GM23338 (cell line): ENCODE data around the gene DTD2. TPM values are rescaled to one million over a fixed set of nuclear protein-coding genes. Genes with fewer than 3 reads are reported as not detected.
A peak's percentile ranks its signal among the peaks of the same experiment; 100 is the strongest.

Source experiments
- ATAC-seq: fragments of 200-7000 bp; cut with Tn5 transposase; 3 replicates; pipeline ENCODE4 v1.9.1; 2020
- DNase-seq: peaks from one replicate; pipeline ENCODE4 v3.0.0-alpha.2; 2015; ENCODE audit warnings: low spot score
- H2AFZ ChIP-seq: fragments of 200-600 bp; sonication (generic); 2 replicates; pipeline ENCODE4 v1.8.0; 2016; ENCODE audit warnings: antibody characterized with exemption, mild to moderate bottlenecking, moderate library complexity
- H3F3A ChIP-seq: fragments of 200-600 bp; sonication (generic); replicated peaks from 2 replicates; pipeline ENCODE4 v1.8.0; 2017; ENCODE audit warnings: antibody characterized with exemption, mixed run types, low read depth
- H3K27ac ChIP-seq: fragments of 200-600 bp; sonication (generic); 2 replicates; pipeline ENCODE4 v1.6.1; 2016; ENCODE audit warnings: low read depth
- H3K27me3 ChIP-seq: fragments of 200-600 bp; sonication (generic); 2 replicates; pipeline ENCODE4 v1.8.0; 2016; ENCODE audit warnings: mild to moderate bottlenecking, mixed run types, moderate library complexity; ENCODE audit not compliant: insufficient read depth
- H3K36me3 ChIP-seq: fragments of 200-600 bp; sonication (generic); 2 replicates; pipeline ENCODE4 v1.8.0; 2016; ENCODE audit warnings: mild to moderate bottlenecking; ENCODE audit not compliant: insufficient read depth
- H3K4me1 ChIP-seq: fragments of 200-600 bp; sonication (generic); 2 replicates; pipeline ENCODE4 v1.8.0; 2016; ENCODE audit warnings: mild to moderate bottlenecking, moderate library complexity; ENCODE audit not compliant: insufficient read depth
- H3K4me2 ChIP-seq: fragments of 200-600 bp; sonication (generic); 2 replicates; pipeline ENCODE4 v1.7.1; 2017; ENCODE audit warnings: mixed run types
- H3K4me3 ChIP-seq: fragments of 200-600 bp; sonication (generic); 2 replicates; pipeline ENCODE4 v1.6.1; 2016; ENCODE audit warnings: mixed run types
- H3K79me2 ChIP-seq: fragments of 200-600 bp; sonication (generic); replicated peaks from 2 replicates; pipeline ENCODE4 v1.8.0; 2017; ENCODE audit warnings: mild to moderate bottlenecking; ENCODE audit not compliant: insufficient read depth
- H3K9me2 ChIP-seq: fragments of 200-600 bp; sonication (generic); 2 replicates; pipeline ENCODE4 v1.8.0; 2017; ENCODE audit not compliant: insufficient read depth
- H4K20me1 ChIP-seq: fragments of 200-600 bp; sonication (generic); replicated peaks from 2 replicates; pipeline ENCODE4 v1.8.0; 2017; ENCODE audit warnings: mild to moderate bottlenecking; ENCODE audit not compliant: insufficient read depth
- H3K27ac Mint-ChIP-seq: 2 replicates; pipeline ENCODE4 v1.8.0; 2020; ENCODE audit warnings: inconsistent platforms, mild to moderate bottlenecking, moderate library complexity, mixed read lengths
- H3K27me3 Mint-ChIP-seq: 3 replicates; pipeline ENCODE4 v1.8.0; 2022; ENCODE audit warnings: low read depth, mild to moderate bottlenecking, moderate library complexity, mixed read lengths, inconsistent platforms; ENCODE audit not compliant: insufficient read depth, poor library complexity
- H3K36me3 Mint-ChIP-seq: 3 replicates; pipeline ENCODE4 v1.8.0; 2021; ENCODE audit warnings: low read depth, mild to moderate bottlenecking, inconsistent platforms, moderate library complexity, mixed read lengths
- H3K4me1 Mint-ChIP-seq: 3 replicates; pipeline ENCODE4 v1.8.0; 2020; ENCODE audit warnings: mild to moderate bottlenecking, inconsistent platforms, mixed read lengths
- H3K4me3 Mint-ChIP-seq: 3 replicates; pipeline ENCODE4 v1.8.0; 2021; ENCODE audit warnings: moderate library complexity, mild to moderate bottlenecking, inconsistent platforms, mixed read lengths
- H3K9me3 Mint-ChIP-seq: 3 replicates; pipeline ENCODE4 v1.8.0; 2020; ENCODE audit warnings: moderate library complexity, mild to moderate bottlenecking, inconsistent platforms, mixed read lengths
- CREB1 ChIP-seq: fragments of 250-450 bp; sonication (Bioruptor Pico); IDR thresholded peaks from 2 replicates; pipeline ENCODE4 v1.5.0; 2020; ENCODE audit warnings: low read depth, mild to moderate bottlenecking, moderate library complexity
- EZH2 ChIP-seq: fragments of 200-600 bp; sonication (generic); IDR thresholded peaks from one replicate; pipeline ENCODE4 v1.8.0; 2017; ENCODE audit warnings: antibody characterized with exemption, mild to moderate bottlenecking, low read depth; ENCODE audit not compliant: unreplicated experiment
- EZH2phosphoT487 ChIP-seq: fragments of 200-600 bp; sonication (generic); IDR thresholded peaks from one replicate; pipeline ENCODE4 v1.8.1; 2018; ENCODE audit warnings: antibody characterized with exemption; ENCODE audit not compliant: unreplicated experiment
- JUNB ChIP-seq: IDR thresholded peaks from one replicate; pipeline ENCODE4 v1.6.1; 2016; ENCODE audit warnings: antibody characterized with exemption; ENCODE audit not compliant: unreplicated experiment
- ZNF331 ChIP-seq: fragments of 250-450 bp; sonication (Bioruptor Pico); IDR thresholded peaks from 2 replicates; pipeline ENCODE4 v1.5.0; 2020; ENCODE audit warnings: low read depth, mild to moderate bottlenecking, moderate library complexity
- polyA plus RNA-seq: library from polyadenylated mRNA; unstranded; fragments of >200 nt; fragmentation: Nextera tagmentation; extraction: Ambion mirVana; gene quantifications from 2 replicates; pipeline ENCODE4 v1.2.1, GENCODE V29; 2016
- total RNA-seq: library from RNA; depleted of rRNA; stranded (reverse); fragments of >200 nt; shearing (Covaris generic); gene quantifications from 2 replicates; pipeline ENCODE4 v1.2.3, GENCODE V29; 2014
- TF ChIP-seq, protein P1 (sequence below): fragments of 250-450 bp; sonication (Bioruptor Pico); IDR thresholded peaks from 2 replicates; pipeline ENCODE4 v1.5.0; 2020; ENCODE audit warnings: mild to moderate bottlenecking, moderate library complexity
- TF ChIP-seq, protein P2 (sequence below), 2 experiments: fragments of 200-600 bp in 1 of 2; sonication (generic) in 1 of 2; conservative IDR thresholded peaks; 2 replicates each; pipeline versions ENCODE4 v1.5.1 to v1.6.1; 2016 to 2017; ENCODE audit warnings: antibody characterized with exemption in 2 of 2, low read depth in 2 of 2, mild to moderate bottlenecking in 2 of 2, moderate library complexity in 1 of 2

DTD2 gene
- total and polyA plus RNA-seq, 2 experiments from 2014 or later, result 6.3 to 37.5 TPM

DNA sequence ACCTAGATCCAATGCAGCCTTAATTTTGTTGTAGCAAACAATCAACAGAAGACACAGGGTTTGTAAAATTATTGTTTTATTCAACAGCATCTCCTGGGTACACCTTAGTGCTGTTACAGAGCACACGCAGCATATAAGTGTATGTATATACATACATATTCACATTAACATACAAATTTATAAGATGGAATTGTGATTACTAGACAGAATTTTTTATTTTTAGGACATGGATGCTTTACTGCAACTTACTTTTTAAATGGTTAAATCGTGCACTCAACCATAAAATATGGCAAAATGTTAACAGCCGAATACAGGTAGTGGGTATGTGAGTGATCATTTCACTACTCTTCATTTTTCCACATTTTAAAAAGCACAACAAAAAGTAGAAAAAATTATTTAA is 53.6 kb downstream of the DTD2 start (continued):
- TF ChIP-seq, protein P1, sequence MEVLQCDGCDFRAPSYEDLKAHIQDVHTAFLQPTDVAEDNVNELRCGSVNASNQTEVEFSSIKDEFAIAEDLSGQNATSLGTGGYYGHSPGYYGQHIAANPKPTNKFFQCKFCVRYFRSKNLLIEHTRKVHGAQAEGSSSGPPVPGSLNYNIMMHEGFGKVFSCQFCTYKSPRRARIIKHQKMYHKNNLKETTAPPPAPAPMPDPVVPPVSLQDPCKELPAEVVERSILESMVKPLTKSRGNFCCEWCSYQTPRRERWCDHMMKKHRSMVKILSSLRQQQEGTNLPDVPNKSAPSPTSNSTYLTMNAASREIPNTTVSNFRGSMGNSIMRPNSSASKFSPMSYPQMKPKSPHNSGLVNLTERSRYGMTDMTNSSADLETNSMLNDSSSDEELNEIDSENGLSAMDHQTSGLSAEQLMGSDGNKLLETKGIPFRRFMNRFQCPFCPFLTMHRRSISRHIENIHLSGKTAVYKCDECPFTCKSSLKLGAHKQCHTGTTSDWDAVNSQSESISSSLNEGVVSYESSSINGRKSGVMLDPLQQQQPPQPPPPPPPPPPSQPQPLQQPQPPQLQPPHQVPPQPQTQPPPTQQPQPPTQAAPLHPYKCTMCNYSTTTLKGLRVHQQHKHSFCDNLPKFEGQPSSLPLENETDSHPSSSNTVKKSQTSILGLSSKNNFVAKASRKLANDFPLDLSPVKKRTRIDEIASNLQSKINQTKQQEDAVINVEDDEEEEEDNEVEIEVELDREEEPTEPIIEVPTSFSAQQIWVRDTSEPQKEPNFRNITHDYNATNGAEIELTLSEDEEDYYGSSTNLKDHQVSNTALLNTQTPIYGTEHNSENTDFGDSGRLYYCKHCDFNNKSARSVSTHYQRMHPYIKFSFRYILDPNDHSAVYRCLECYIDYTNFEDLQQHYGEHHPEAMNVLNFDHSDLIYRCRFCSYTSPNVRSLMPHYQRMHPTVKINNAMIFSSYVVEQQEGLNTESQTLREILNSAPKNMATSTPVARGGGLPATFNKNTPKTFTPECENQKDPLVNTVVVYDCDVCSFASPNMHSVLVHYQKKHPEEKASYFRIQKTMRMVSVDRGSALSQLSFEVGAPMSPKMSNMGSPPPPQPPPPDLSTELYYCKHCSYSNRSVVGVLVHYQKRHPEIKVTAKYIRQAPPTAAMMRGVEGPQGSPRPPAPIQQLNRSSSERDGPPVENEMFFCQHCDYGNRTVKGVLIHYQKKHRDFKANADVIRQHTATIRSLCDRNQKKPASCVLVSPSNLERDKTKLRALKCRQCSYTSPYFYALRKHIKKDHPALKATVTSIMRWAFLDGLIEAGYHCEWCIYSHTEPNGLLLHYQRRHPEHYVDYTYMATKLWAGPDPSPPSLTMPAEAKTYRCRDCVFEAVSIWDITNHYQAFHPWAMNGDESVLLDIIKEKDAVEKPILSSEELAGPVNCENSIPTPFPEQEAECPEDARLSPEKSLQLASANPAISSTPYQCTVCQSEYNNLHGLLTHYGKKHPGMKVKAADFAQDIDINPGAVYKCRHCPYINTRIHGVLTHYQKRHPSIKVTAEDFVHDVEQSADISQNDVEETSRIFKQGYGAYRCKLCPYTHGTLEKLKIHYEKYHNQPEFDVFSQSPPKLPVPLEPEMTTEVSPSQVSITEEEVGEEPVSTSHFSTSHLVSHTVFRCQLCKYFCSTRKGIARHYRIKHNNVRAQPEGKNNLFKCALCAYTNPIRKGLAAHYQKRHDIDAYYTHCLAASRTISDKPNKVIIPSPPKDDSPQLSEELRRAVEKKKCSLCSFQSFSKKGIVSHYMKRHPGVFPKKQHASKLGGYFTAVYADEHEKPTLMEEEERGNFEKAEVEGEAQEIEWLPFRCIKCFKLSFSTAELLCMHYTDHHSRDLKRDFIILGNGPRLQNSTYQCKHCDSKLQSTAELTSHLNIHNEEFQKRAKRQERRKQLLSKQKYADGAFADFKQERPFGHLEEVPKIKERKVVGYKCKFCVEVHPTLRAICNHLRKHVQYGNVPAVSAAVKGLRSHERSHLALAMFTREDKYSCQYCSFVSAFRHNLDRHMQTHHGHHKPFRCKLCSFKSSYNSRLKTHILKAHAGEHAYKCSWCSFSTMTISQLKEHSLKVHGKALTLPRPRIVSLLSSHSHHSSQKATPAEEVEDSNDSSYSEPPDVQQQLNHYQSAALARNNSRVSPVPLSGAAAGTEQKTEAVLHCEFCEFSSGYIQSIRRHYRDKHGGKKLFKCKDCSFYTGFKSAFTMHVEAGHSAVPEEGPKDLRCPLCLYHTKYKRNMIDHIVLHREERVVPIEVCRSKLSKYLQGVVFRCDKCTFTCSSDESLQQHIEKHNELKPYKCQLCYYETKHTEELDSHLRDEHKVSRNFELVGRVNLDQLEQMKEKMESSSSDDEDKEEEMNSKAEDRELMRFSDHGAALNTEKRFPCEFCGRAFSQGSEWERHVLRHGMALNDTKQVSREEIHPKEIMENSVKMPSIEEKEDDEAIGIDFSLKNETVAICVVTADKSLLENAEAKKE (CRISPR knock-in tag), result no peak
- TF ChIP-seq EZH2phosphoT487 (no peak), JUNB (no peak)

DNA sequence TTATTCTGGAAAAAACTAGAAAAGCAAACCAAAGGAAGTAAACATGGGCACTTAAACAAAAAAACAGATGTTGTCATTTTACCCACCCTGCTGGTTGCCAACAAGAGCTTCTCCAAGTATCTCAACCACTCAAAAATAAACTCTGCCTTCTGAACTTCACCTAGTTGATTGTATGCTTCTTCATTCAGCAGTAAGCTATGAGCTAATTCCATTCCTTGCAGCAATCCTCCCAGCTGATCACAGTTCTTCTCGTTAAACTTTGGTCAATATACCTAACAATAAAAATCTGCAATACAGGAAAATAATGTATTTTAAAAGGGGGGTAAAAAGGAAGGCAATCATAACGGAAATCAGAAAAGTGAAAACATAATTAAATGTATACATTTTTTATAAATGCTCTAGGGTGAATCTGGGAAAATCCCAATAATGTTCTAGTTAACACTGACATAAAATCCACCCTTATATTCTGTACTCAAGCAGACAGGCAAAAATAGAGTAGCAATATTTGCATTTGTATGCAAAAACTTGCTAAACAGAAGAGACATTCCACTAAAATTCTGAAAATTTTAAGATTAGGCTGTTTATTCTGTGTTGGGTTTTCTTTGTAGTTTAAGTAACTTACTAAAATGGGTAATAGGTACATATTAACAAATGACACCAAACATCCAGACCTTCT is 54.4 kb downstream of the DTD2 start:
- H3K27ac ChIP-seq, result no peak overlapping the region
- Mint-ChIP-seq H3K27ac (no peak overlapping the region), H3K4me3 (no peak overlapping the region), H3K27me3 (no peaks in the 10 kb centered on the region), H3K4me1 (peaks cover 4% of the 10 kb centered on the region; the same call in 2 of the 3 replicates), H3K9me3 (no peaks in the 10 kb centered on the region), H3K36me3 (peaks cover 12% of the 10 kb centered on the region; the same call in 2 of the 3 replicates)
- H3F3A ChIP-seq, result no peaks in the 10 kb centered on the region
- H4K20me1 ChIP-seq, result 0 out of 2 replicates have a peak, but pooled peaks cover 3% of the 10 kb centered on the region
- ATAC-seq (no peak), DNase-seq (peak; percentile 11)
- H3K36me3 ChIP-seq, result peaks cover 10% of the 10 kb centered on the region
- H3K4me2 ChIP-seq, result no peak overlapping the region
- H3K4me3 ChIP-seq, result no peak overlapping the region
- no peaks in the 10 kb centered on the region for H3K27me3 ChIP-seq
- H3K9me2 ChIP-seq, result no peaks in the 10 kb centered on the region
- no peak overlapping the region for H2AFZ ChIP-seq
- H3K4me1 ChIP-seq, result no peaks in the 10 kb centered on the region
- H3K79me2 ChIP-seq, result peaks cover 23% of the 10 kb centered on the region
- TF ChIP-seq CREB1, result no peak
- TF ChIP-seq ZNF331 (CRISPR knock-in tag), result no peak
- TF ChIP-seq, protein P1 (CRISPR knock-in tag), result no peak
- TF ChIP-seq, protein P2, sequence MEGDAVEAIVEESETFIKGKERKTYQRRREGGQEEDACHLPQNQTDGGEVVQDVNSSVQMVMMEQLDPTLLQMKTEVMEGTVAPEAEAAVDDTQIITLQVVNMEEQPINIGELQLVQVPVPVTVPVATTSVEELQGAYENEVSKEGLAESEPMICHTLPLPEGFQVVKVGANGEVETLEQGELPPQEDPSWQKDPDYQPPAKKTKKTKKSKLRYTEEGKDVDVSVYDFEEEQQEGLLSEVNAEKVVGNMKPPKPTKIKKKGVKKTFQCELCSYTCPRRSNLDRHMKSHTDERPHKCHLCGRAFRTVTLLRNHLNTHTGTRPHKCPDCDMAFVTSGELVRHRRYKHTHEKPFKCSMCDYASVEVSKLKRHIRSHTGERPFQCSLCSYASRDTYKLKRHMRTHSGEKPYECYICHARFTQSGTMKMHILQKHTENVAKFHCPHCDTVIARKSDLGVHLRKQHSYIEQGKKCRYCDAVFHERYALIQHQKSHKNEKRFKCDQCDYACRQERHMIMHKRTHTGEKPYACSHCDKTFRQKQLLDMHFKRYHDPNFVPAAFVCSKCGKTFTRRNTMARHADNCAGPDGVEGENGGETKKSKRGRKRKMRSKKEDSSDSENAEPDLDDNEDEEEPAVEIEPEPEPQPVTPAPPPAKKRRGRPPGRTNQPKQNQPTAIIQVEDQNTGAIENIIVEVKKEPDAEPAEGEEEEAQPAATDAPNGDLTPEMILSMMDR (conservative IDR thresholded peaks at IDR 0.05; ENCODE audit: low read depth in 2 of 2), result no peak
- TF ChIP-seq EZH2, result no peak
